GM19438 (cell line): ENCODE results near the gene PDZD7.

ENCODE experiments used
- ATAC-seq: cut with Tn5 transposase; IDR thresholded peaks from one replicate; pipeline ENCODE4 v1.9.1; 2021; ENCODE audit warnings: low read depth; ENCODE audit not compliant: unreplicated experiment

PDZD7 gene

DNA sequence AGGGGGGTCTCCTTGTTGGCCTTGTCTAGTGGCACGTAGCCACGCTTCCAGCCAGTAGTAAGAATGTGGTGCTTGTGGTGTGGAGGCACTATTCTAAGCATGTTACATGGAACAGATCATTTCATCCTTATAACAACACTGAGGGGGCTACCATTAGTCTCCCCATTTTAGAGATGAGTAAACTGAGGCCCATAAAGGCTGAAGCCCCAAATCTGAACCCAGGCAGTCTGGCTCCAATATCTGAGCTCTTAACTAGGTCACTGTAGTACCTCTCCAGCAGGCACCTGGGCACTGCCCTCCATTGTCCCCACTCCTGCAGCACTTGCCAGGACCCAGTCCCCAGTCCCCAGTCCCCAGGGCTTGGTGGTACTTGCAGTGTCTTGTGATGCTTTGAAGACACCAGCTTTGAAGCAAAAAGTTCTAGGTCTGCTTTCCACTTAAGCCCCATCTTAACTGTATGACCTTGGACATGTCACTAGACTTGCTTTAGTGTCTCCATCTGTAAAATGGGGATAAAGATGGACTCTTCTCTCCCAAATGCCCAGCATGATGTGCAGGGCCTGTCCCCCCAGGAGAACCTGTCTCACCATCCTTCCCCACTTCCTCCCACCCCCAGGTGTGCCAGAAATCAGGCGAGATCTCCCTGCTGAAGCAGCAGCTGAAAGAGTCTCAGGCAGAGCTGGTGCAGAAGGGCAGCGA is 24.9 kb downstream of the PDZD7 start:
- ATAC-seq = no peak

DNA sequence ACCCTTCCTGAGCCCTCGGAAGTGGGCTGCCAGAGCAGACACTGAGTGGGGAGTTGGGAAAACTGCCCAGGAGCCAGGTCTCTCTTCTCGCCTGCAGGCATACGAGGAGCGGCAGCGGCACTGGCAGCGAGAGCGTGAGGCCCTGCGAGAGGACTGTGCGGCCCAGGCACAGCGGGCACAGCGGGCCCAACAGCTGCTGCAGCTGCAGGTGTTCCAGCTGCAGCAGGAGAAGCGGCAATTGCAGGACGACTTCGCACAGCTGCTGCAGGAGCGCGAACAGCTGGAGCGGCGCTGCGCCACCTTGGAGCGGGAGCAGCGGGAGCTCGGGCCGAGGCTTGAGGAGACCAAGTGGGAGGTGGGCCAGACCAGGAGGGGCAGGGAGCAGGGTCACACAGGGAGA is 25.6 kb downstream of the PDZD7 start:
- no peak for ATAC-seq

DNA sequence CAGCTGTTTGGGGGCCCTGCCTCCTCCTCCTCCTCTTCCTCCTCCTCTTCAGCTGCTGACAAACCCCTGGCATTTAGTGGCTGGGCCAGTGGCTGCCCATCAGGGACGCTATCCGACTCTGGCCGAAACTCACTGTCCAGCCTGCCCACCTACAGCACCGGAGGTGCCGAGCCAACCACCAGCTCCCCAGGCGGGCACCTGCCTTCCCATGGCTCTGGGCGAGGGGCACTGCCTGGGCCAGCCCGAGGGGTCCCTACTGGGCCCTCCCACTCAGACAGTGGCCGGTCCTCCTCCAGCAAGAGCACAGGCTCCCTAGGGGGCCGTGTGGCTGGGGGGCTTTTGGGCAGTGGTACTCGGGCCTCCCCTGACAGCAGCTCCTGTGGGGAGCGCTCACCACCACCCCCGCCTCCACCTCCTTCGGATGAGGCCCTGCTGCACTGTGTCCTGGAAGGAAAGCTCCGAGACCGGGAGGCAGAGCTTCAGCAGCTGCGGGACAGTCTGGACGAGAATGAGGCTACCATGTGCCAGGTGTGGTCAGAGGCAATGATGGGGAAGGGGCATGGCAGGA is 27.2 kb downstream of the PDZD7 start:
- no peak for ATAC-seq

DNA sequence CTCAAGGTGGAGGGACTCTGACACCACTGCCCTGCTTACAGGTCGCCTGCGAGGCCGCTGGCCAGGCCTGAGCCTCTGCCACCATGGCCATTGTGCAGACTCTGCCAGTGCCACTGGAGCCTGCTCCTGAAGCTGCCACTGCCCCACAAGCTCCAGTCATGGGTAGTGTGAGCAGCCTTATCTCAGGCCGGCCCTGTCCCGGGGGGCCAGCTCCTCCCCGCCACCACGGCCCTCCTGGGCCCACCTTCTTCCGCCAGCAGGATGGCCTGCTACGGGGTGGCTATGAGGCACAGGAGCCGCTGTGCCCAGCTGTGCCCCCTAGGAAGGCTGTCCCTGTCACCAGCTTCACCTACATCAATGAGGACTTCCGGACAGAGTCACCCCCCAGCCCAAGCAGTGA is 28.5 kb downstream of the PDZD7 start:
- ATAC-seq = no peak

DNA sequence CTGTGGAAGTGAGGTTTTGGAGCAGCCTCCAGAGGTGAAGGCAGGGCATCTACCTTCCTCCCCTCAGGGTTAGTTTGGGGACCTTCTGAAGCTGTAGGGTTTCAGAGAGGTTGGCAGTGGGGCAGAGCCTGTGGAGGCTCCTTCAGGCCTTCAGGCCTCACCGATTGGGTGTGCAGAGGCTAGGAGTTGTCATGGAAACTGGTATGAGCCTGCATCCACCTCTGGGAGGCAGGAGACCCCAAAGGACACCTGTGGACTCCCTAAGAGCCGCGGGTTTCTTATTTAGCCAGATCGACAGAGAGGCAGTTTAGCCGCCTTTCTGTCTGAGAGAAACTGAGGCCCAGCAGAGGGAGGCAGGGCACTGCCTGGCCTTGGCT is 29.3 kb downstream of the PDZD7 start:
- no peak for ATAC-seq

DNA sequence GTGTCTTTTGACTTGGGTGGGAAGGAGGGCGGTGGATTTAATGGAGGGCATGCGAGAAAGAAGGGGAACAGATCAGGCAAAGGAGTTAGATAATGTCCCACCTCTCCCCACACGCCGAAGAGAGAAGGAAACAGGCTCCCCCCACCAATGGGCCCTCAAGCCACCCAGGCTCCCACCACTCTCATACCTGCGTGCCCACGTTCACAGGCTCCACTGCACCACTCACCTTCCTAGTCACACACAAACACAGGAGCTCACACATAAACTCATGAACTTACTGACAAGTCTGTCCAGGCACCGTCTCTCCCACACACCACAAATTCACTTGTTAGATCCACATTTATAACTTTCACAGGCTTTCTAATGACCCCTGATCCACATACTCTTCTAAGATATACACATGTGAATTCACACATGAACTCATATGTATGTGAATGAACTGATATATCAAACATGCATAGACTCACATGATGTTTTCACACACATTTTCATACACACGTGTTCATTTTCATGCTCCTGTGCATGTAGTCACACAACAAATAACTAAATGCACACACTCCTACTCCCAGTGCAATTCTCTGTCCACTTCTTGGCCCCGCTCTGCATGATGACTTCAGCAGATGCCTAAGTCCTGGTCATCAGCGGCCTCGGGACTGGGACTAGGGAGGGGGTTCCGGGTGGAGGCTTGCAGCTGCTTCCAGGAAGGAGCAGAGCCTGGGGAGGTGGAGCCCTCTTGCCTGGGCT is 29.8 kb downstream of the PDZD7 start:
- no peak for ATAC-seq

DNA sequence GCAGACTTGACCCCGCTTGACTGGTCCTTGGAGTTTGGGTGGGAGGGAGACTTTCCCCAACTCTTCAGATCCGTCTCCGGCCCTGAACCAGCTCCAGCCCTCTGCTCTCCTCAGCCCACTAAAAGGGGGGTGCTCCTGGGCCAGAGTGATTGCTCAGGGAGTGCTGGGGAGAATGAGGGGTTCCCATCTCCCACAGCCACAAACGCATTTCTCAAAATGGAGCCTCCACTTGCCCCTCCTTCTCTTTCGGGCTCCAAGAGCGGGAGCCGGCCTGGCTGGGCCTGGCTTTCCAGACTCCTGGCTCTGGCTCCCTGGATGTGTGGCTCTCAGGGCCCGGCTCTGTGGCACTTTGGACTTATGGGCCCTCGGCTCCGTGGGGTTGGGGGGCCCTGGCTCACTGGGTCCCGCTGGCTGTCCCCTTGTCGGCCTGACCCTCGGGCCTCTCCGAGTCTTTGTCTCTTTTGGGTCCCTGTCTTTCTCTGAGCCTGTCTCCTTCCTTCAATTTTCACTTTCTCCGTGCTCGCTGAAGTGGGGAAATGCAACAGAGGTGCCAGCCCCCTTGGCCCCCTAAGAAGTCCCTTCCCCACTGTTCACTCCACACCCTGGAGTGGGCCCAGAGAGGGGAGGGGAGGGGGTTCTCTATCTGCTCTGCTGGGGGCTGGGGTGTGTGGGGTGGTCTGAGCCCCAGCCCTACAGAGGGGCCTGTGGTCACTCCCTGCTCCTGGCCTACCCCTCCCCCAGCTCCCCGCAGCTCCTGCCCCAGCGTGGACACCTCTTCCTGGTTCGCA is 30.6 kb downstream of the PDZD7 start:
- no peak for ATAC-seq

DNA sequence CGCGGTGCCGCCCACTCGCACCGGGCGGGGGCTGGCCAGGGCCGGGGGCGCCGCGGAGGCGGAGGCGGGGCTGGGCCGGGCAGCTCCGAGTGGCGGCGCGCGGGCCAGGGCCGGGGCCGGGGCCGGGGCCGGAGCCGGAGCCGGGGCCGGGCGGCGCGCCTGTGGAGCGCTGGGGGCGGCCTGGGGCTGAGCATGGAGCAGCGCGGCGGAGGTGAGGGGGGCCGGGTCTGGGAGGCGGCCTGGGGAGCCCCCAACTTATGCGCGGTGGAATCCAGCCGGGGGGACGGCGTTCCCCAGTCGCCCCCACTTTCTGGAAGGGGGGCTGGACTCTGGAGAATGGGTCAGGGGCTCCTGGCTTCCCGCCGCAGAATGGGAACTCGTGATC is 31.2 kb downstream of the PDZD7 start, which contains the start of gene LZTS2:
LZTS2 (plus strand) TSS at position 67 of the 385 bp plus-strand sequence. CDS start 2,731 bp downstream, outside the sequence.
- ATAC-seq = no peak

DNA sequence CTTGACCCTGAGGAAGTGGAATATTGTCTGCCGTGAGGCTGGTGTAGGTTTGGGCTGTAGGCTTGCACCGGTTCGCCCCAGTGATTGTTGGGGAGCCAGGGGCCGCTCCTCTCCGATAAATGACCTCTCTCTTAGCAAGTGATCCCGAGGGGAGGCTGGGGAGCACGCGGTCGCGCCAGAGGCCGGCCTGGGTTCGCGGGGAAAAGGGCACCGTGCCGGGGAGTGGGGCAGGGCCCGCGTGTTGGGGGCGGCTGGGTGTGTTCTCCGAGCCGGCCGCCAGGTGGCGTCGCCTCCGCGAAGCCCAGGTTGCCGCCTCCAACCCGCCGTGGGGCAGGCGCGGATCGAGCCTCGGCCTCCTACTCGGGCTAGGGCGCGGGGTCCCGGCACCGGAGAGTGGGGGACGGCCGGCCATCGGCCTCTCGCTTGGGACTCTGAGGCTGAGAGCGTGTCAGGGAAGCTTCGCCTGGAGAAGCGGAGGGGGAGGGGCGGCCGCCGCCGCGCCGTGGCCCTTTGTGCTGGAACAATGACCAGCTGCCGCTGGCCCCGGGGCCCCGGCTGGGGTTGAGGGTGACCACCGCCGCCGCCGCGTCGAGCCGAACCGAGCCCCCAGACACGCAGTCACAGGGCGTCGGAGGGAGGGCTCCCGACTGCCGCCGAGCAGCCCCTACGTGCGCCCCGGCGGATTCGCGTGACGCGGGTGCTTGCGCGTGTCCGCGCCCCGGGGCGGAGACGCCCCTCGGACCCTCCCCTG is 31.8 kb downstream of the PDZD7 start:
- ATAC-seq = peak; percentile 47

DNA sequence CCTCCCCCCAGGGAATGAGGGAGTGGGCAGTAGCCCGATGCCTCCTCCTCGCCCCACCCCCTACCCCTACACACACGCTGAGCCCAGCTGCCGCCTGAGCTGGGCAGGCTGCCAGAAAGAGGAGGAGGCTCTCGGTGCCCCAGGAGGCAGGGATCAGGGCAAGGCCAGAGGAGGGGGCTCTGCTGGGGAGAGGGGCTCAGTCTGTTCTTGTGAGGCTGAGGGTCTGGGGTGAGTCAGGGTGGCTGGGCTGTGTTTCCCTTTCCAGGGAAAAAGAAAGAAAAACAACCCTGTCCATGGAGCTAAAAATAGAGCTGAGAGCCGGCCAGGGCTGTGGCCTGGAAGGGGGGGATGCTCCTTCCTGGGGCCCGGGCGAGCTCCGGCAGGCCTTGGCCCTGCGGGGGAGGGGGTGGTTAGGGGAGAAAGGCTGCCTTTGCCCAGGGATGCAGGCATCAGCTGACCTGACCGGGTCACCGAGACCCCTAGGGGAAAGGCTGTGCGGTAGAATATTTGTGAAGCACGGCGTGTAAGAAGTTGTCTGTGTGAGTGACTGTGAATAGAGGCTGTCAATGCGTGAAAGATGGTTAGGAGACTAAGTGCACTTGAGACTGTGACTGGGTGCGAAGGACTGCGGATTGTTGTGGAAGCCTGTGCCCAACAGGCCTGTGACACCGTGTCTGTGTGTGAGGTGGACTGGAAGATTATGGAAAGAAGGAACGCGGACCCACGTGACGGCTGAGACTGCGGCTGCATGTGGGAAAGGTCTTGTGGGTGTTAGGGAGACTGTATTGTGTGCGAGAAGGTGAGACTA is 32.5 kb downstream of the PDZD7 start:
- no peak for ATAC-seq

DNA sequence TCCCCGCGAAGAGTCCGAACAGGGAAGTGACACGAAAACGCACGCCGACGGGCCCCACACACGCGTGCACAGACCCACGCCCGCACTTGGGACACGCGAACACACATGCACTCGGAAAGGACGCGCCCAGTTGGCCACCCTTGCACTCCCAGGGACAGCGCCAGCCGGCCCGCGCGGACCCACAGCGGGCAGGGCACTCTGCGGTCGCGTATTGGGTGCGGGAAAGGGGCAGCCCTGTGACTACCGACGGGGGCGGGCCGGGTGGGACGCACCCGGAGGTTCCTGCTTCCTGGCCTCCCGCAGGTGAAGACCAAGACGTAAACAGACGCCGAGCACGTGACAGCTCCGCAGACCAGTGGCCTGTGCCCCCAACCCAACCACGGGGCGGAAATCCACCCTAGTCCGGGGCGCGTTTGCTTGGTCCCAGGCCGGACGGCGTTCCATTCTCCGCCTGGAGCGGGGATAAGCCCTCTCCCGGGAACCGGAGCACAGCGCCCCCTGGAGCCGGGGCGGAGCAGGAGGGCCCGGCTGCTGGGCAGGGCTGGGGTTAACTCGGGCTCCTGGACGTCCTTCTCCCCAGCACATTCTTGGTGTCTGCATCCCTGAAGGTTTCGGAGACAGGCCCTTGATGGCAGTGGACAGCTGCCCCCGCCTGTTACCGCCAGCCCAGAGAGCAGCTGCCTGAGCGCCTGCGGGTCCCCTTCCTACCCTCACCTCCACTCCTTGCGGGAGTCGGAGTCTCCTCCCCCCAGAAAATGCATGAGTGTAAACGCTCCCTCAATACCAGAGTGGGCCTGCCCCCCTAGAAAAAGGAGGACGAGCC is 33.4 kb downstream of the PDZD7 start:
- peak; percentile 26 for ATAC-seq

DNA sequence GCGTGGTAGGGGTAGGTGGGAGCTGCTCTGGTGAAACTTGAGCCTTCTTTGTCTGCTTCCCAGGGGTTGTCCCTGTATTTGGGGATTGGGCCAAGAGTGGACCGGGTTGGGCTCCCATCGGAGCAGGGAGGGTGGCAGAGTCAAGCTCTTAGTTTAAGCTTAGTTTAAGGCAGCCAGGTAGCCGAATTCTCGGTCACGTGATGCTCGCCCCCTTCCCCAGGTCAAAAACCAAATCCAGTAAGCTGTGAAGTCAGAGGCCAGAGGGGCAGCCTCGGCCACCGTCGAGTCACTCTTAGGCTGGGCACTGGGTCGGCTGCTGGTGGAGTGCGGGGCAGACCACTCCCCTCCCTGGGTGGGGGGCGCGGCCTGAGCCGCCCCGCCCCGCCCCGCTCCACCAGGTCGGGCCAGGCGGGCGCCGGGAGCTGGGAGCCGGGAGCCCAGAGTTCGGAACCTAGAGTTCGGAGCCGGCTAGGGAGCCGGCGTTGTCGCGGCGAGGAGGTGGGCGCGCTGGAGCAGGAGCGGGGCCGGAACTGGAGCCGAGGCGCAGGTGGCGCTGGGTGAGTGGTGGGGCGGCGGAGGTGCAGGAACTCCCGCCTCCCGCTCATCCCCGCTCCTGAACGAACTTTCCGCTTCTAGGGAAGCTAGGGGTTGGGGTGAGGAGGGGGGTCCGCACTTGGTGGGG is 34.1 kb downstream of the PDZD7 start:
- no peak for ATAC-seq

DNA sequence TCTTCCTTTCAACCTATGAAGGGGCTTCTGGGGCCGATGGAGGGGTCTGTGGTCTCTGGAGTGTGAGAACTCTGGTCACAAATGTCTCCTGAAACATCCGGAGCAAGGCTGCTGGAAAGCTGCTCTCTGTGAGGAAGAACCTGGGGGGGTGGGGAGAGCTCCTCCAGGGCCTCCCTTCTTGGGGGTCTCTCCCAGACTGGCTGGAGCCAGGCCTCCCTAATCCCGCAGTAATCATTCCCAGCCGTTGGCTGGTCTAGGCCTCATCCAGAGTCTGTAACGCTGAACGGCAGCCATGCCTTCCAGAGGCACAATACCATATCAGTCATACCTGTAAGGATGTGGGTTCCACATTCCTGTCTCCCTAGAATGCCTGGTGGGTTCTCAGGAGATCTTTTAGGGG is 35.7 kb downstream of the PDZD7 start:
- ATAC-seq = no peak

DNA sequence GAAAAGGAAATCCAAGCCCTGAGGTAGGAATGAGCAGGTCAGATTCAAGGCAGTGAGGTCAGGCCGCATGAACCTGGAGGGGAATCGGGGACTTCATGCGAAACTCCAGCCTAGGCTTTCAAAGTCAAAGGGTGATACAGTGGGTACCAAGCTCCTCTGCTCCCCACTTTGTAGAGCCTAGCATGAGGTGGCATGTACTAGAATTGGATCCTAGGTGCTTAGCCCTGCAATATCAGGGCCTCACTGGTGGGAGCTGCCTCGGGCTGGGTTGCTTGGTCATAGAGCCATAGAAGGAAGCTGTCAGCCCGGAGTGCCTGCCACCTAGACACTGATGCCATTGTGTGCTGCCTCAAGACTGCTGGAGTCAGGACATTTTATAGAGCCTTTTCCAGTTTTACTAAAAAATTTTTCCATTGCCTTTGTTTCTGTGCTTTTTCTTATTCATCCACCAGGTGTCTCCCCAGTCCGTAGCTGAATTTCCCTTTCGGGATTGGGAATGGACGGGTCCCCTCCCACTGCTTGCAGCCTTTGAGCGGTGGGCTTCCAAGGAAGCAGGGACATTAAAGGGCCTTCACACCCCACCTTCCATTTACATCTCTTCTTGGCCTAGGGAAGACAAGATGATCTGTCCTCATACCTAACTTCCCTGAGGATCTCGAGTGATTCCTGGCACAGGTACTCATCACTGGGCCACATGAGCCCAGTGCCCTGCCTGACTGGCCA is 36.8 kb downstream of the PDZD7 start:
- ATAC-seq = no peak

DNA sequence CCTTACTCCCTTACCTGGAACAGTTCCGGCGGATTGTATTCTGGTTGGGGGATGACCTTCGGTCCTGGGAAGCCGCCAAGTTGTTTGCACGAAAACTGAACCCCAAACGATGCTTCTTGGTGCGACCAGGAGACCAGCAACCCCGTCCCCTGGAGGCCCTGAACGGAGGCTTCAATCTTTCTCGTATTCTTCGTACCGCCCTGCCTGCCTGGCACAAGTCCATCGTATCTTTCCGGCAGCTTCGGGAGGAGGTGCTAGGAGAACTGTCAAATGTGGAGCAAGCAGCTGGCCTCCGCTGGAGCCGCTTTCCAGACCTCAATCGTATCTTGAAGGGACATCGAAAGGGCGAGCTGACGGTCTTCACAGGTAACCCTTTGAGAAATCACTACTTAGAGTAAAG is 41.8 kb downstream of the PDZD7 start:
- ATAC-seq = no peak

DNA sequence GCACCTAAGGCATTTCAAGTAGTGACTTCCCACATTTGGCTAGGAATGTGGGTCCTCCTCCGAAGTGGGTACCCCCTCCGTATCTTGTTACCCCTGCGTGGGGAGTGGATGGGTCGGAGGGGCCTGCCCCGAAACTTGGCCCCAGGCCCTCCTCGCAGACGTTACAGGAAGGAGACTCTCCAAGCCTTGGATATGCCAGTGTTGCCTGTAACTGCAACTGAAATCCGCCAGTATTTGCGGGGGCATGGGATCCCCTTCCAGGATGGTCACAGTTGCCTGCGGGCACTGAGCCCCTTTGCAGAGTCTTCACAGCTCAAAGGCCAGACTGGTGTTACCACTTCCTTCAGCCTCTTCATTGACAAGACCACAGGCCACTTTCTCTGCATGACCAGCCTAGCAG is 42.8 kb downstream of the PDZD7 start:
- no peak for ATAC-seq

DNA sequence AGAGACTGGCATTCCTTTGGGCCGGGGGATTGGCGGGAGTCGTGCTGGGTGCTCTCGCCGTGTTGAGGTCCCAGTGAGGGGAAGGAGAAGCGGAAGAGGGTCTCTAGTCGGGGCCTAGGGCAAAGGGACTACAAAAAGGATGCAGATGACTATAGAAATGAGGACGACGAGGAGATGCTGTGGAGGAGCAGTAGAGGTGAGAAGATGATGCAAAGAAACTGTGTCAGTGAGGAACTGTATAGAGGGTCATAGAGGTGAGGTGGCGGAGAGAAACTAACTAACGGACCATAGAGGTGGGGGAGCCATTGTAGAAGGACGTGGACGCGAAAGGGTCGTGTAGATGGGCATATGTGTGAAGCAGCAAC is 43.3 kb downstream of the PDZD7 start:
- ATAC-seq = peak; percentile 18
